Spleen (tissue), 11 donors: ENCODE measurements around the gene AHNAK. TPM values are rescaled to one million over a fixed set of nuclear protein-coding genes. Genes with fewer than 3 reads are reported as not detected.
A peak's percentile ranks its signal among the peaks of the same experiment; 100 is the strongest.

ENCODE experiments used
- DNase-seq: peaks from one replicate; pipeline ENCODE4 v3.0.0-alpha.2; 2020
- H3K27ac ChIP-seq, 8 donors: fragments of 200-600 bp; sonication (generic) in 7 of 8; 1 replicate in 4 of 8; 2 replicates in 4 of 8; pipeline versions ENCODE4 v1.5.0 to v1.8.0; 2016 to 2021; ENCODE audit warnings: inconsistent platforms in 4 of 8, mild to moderate bottlenecking in 4 of 8, moderate library complexity in 1 of 8
- H3K27me3 ChIP-seq, 7 donors: fragments of 200-600 bp; sonication (generic) in 6 of 7; replicated peaks in 1 of 7; 1 replicate in 4 of 7; 2 replicates in 3 of 7; pipeline versions ENCODE4 v1.5.0 to v1.8.0; 2016 to 2021; ENCODE audit warnings: inconsistent platforms in 3 of 7, mild to moderate bottlenecking in 1 of 7
- H3K36me3 ChIP-seq, 6 donors: fragments of 200-600 bp; sonication (generic) in 5 of 6; 1 replicate in 4 of 6; 2 replicates in 2 of 6; pipeline versions ENCODE4 v1.5.0 to v1.8.0; 2016 to 2021; ENCODE audit warnings: inconsistent platforms in 2 of 6
- H3K4me1 ChIP-seq, 6 donors: fragments of 200-600 bp; sonication (generic) in 5 of 6; 1 replicate in 3 of 6; 2 replicates in 3 of 6; pipeline versions ENCODE4 v1.5.0 to v1.8.0; 2016 to 2021; ENCODE audit warnings: inconsistent platforms in 3 of 6
- H3K4me3 ChIP-seq, 8 donors: fragments of 200-600 bp; sonication (generic) in 7 of 8; 1 replicate in 4 of 8; 2 replicates in 4 of 8; pipeline versions ENCODE4 v1.5.0 to v1.8.0; 2016 to 2021; ENCODE audit warnings: inconsistent platforms in 4 of 8, mild to moderate bottlenecking in 4 of 8, moderate library complexity in 2 of 8
- H3K9me3 ChIP-seq, 8 donors: fragments of 200-600 bp; sonication (generic) in 7 of 8; 1 replicate in 4 of 8; 2 replicates in 4 of 8; pipeline versions ENCODE4 v1.5.0 to v1.8.0; 2016 to 2021; ENCODE audit warnings: inconsistent platforms in 4 of 8
- CTCF ChIP-seq, 11 experiments: fragments of 200-600 bp in 7 of 11; fragments of 450-650 bp in 4 of 11; sonication (generic) in 4 of 11; IDR thresholded peaks in 8 of 11; conservative IDR thresholded peaks in 3 of 11; 1 replicate in 7 of 11; 2 replicates in 4 of 11; pipeline versions ENCODE4 v1.4.0 to v1.8.0; 2016 to 2021; ENCODE audit warnings: antibody characterized with exemption in 11 of 11, inconsistent platforms in 4 of 11, mild to moderate bottlenecking in 1 of 11
- POLR2A ChIP-seq, 3 donors: fragments of 450-650 bp; IDR thresholded peaks; one replicate each; pipeline ENCODE4 v1.5.1; 2017; ENCODE audit warnings: antibody characterized with exemption in 3 of 3, mild to moderate bottlenecking in 1 of 3
- POLR2AphosphoS5 ChIP-seq, 3 donors: sonication (generic); formaldehyde crosslinking; IDR thresholded peaks; one replicate each; pipeline ENCODE4 v1.5.1; 2017; ENCODE audit warnings: antibody characterized with exemption in 3 of 3
- WGBS, 5 donors: extraction: QIAGEN DNeasy Blood & Tissue Kit in 3 of 5; methylation state at CpG; one replicate each; pipeline versions ENCODE4 v1.1.5 to v1.1.7; 2013 to 2018; 5-methylcytosine and 5-hydroxymethylcytosine counted together
- intact Hi-C: fragments of 100-400 bp; cut with DNase I; formaldehyde crosslinking; loops from one replicate; pipeline ENCODE4 v1.15.0; 2023; ENCODE audit warnings: low total_unique reads
- polyA plus RNA-seq, 3 donors: library from polyadenylated mRNA; stranded (reverse); fragments of 200-250 nt; gene quantifications; one replicate each; pipeline ENCODE4 v1.2.1, GENCODE V29; 2013
- total RNA-seq, 7 donors: library from RNA; depleted of rRNA in 3 of 7; stranded (reverse); fragments of >200 nt in 3 of 7; fragmentation: NEBNext Ultra II Directional in 4 of 7; extraction: Animal tissue kit (Norgen Biotek cat#: 25700) in 4 of 7; gene quantifications; one replicate each; pipeline versions ENCODE4 v1.1.0 to v1.2.1, GENCODE V29; 2016 to 2021
- donor health status: healthy with polysubstance abuse.
- donor health status: DM: no; HTN: no; CAD: no; lungs with moderate emphysema.
- donor health status: DM: no; HTN: no; CAD: no.
- donor health status: Bipolar disorder and iron deficiency.
- donor health status: healthy.
- donor health status: DM: no; HTN: no; CAD: no.
- donor health status: DM: yes; HTN: yes; CAD: no.

Gene AHNAK
- total and polyA plus RNA-seq, 10 donors: 11.8 to 370 (median 259) TPM

GRCh38 chr11:62498492-62499286 is 47.9 kb downstream of the AHNAK start:
- 90 to 98% (median 94%) methylated on average over 9 of the region's 9 CpGs for WGBS, 5 donors
- Histone ChIP-seq H3K4me3 (no peak overlapping the region), H3K27me3 (no peaks in the 10 kb centered on the region), H3K9me3 (no peaks in the 10 kb centered on the region), H3K36me3 (no peaks in the 10 kb centered on the region), H3K4me1 (peaks cover 0 to 51% (median 18%) of the 10 kb centered on the region in 6 donors), H3K27ac (no peak overlapping the region)
- TF ChIP-seq CTCF (IDR thresholded peaks at IDR 0.05 in 8 of 11, conservative IDR thresholded peaks at IDR 0.05 in 3 of 11) (no peak), POLR2A (IDR thresholded peaks at IDR 0.05) (no peak), POLR2AphosphoS5 (IDR thresholded peaks at IDR 0.05) (no peak)
- intact Hi-C loops: no loop called here
- no peak for DNase-seq

GRCh38 chr11:62498031-62498430 is 48.6 kb downstream of the AHNAK start:
- Histone ChIP-seq H3K4me1 (peaks cover 0 to 47% (median 12%) of the 10 kb centered on the region in 6 donors), H3K27ac (no peak overlapping the region), H3K27me3 (no peaks in the 10 kb centered on the region), H3K36me3 (no peaks in the 10 kb centered on the region), H3K9me3 (no peaks in the 10 kb centered on the region), H3K4me3 (no peak overlapping the region)
- no peak for DNase-seq
- intact Hi-C loops: no loop called here
- 49 to 64% (median 56%) methylated on average over 4 of the region's 4 CpGs for WGBS, 5 donors
- TF ChIP-seq POLR2AphosphoS5 (IDR thresholded peaks at IDR 0.05) (no peak), CTCF (IDR thresholded peaks at IDR 0.05 in 8 of 11, conservative IDR thresholded peaks at IDR 0.05 in 3 of 11) (no peak), POLR2A (IDR thresholded peaks at IDR 0.05) (no peak)

GRCh38 chr11:62497132-62497801 is 49.3 kb downstream of the AHNAK start:
- DNase-seq: no peak
- intact Hi-C loops: no loop called here
- H3K36me3 ChIP-seq: no peaks in the 10 kb centered on the region
- H3K4me1 ChIP-seq: peaks cover 0 to 39% (median 7%) of the 10 kb centered on the region in 6 donors
- peak overlapping the region in 2 of 8 donors; percentile 25 to 37 for H3K27ac ChIP-seq
- TF ChIP-seq CTCF (IDR thresholded peaks at IDR 0.05 in 8 of 11, conservative IDR thresholded peaks at IDR 0.05 in 3 of 11) (peak in 7 of 11 experiments; percentile 6 to 43 (median 26)), POLR2AphosphoS5 (IDR thresholded peaks at IDR 0.05) (no peak), POLR2A (IDR thresholded peaks at IDR 0.05) (no peak)
- no peaks in the 10 kb centered on the region for H3K9me3 ChIP-seq
- no peaks in the 10 kb centered on the region for H3K27me3 ChIP-seq
- no peak overlapping the region for H3K4me3 ChIP-seq
- WGBS, 5 donors: 59 to 75% (median 69%) methylated on average over 7 of the region's 7 CpGs

- no peak overlapping the region for H3K27ac ChIP-seq
- H3K4me3 ChIP-seq: no peak overlapping the region
- 93 to 100% (median 97%) methylated on average over 6 of the region's 6 CpGs for WGBS, 5 donors
- intact Hi-C loops: no loop called here
- H3K9me3 ChIP-seq: no peaks in the 10 kb centered on the region
- peaks cover 0 to 33% (median 5%) of the 10 kb centered on the region in 6 donors for H3K4me1 ChIP-seq
- H3K36me3 ChIP-seq: no peaks in the 10 kb centered on the region
- TF ChIP-seq CTCF (IDR thresholded peaks at IDR 0.05 in 8 of 11, conservative IDR thresholded peaks at IDR 0.05 in 3 of 11) (no peak), POLR2AphosphoS5 (IDR thresholded peaks at IDR 0.05) (no peak), POLR2A (IDR thresholded peaks at IDR 0.05) (no peak)
- H3K27me3 ChIP-seq: no peaks in the 10 kb centered on the region
- no peak for DNase-seq
Observed at GRCh38 chr11:62496676-62497075, 49.9 kb downstream of the AHNAK start.
